Activated T-cell treated with anti-CD3 and anti-CD28 coated beads for 48 hours (primary cell): ENCODE data around the gene BABAM1.

Experiments used
- DNase-seq: peaks from one replicate; pipeline ENCODE4 v3.0.0-alpha.2; 2020; ENCODE audit warnings: low read depth

BABAM1 gene

GRCh38 chr19:17266975-17267788 lies at the start of gene BABAM1:
Gene BABAM1 (plus strand): TSS chr19:17267443. CDS start chr19:17268807, 1,364 bp downstream.
- DNase-seq: peak; percentile 89

DNA sequence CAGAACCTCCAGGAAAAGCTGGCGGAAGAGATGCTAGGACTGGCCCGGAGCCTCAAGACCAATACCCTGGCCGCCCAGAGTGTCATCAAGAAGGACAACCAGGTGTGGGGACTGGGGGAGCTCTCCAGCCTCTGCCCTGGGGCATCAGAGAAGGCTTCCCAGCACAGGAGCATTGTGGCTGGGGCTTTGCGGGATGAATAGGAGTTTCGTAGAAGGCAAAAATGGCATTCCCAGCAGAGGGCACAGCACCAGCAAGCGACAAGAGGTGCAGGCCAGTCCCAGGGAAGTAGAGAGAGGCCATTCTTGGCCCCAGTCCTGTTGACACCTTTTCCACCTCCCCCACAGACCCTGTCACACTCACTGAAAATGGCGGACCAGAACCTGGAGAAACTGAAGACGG lies 48.0 kb upstream of the BABAM1 start:
- DNase-seq: no peak

GRCh38 chr19:17220207-17220758 lies 47.0 kb upstream of the BABAM1 start:
- DNase-seq: no peak

DNA sequence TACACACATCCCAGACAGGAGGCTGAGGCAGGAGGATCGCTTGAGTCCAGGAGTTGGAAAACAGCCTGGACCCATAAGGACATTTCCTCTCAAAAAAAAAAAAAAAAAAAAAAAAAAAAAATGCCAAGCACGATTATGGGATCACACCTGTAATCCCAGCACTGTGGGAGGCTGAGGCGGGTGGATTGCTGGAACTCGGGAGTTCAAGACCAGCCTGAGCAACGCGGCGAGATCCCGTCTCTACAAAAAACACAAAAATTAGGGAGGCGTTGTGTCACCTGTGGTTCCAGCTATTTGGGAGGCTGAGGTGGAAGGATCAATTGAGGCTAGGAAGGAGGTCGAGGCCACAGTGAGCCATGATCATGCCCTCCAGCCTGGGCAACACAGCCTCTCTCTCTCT lies 42.2 kb upstream of the BABAM1 start:
- DNase-seq: no peak

DNA sequence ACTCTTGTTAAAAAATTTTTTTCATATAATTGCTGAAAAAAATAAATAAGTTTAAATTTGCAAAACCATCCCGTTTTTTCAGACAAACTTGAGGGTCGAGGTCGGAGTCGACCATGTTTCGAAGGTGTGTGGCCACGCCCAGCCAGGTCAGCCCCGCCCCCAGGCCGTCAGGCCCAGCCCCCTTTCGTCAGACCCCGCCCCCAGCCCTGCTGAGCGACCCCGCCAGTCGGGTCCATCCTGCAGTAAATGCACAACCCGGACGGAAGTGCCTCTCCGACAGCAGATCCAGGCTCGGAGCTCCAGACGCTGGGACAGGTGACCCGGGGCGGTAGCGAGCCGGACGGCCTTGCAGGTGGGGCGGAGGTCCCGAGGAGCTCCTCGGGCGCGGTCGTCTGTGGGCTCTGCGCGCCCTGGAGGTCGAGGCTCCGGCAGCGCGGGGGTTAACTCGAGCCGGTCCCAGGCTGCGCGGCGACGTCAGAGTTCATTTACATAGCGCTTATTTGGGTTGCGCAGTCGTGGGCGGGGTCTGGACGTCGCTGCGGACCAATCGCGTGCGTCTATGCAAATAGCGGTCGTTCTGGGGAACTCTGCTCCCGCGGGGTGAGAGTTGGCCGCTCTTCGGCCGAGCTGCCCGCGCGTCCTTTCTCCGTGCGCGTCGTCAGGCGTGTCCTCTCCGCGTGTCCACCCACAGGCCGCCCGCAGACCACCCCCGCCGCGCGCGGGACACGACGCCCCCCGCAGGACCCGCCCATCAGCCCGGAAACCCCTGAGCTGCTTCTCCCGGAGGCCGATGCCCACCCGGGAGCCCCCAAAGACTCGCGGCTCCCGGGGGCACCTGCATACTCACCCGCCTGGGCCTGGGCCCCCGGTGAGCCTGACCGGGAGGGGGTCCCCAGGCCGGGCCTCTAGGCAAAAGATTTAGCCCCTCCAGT lies 41.0 kb upstream of the BABAM1 start, which contains the start of gene OCEL1:
OCEL1 (plus strand) TSS at position 225 of the 932 bp plus-strand sequence; CDS start at position 247, 22 bp downstream.
- peak; percentile 94 for DNase-seq

GRCh38 chr19:17227798-17228367 lies 39.4 kb upstream of the BABAM1 start:
- DNase-seq: no peak

DNA sequence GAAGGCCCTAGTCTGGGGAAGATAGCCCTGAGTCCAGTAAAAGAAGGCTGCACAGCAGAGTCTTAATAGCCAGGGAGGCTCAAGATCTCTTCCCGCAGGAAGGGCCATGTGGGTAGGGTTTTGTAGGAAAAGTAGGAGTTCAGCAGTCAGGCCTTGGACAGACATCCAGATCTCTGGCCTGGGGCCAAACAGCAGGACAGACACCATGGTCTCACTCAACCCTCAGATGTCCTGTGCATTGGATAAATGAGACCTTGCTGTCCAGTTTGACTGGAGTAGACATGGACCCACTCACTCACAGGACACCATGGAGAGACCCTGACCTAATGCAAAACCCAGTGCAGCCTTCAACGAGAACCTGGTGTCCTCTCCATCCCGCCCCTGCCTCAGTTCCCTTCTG lies 37.4 kb upstream of the BABAM1 start:
- DNase-seq: no peak

DNA sequence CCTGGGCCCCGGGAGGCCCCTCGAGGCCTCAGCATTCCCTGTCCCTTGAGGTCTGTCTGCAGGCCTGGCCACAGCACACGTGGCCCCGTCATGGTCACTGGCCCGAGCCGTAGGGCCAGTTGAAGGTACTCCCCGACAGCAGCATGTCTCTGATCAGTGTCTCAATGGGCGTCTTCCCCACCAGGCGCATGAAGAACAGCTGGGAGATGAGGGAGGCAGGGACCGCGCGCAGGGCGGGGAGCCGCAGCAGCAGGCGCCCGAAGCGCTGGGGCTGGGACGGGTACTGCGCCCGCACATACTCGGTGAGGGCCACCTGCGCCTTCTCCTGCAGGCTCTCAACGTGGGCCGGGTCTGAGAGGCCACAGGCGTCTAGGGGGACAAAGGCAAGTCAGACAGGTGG lies 35.0 kb upstream of the BABAM1 start:
- no peak for DNase-seq

DNA sequence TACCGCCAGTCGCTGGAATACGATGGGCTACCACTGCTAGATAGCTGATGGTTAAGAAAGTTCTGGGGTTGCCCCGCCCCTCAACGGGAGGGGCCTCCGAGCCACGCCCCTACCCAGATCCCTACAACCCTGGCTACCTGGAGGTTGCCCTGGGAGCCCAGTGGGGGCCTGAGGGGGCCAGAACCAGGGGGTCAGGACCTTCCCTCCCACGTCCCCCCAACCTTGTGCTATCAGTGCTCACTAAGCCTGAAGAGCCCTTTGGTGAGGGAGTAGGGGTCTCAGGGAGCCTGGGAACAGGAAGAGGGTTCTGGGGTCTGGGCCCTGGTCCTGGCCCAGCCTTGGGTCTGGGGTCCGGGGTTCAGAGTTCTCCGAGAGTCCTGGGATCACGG lies 32.3 kb upstream of the BABAM1 start:
- peak; percentile 64 for DNase-seq

GRCh38 chr19:17235300-17235970 lies 31.8 kb upstream of the BABAM1 start:
- DNase-seq: peak; percentile 69

- DNase-seq: no peak
Observed at GRCh38 chr19:17235971-17236777, 31.1 kb upstream of the BABAM1 start.

DNA sequence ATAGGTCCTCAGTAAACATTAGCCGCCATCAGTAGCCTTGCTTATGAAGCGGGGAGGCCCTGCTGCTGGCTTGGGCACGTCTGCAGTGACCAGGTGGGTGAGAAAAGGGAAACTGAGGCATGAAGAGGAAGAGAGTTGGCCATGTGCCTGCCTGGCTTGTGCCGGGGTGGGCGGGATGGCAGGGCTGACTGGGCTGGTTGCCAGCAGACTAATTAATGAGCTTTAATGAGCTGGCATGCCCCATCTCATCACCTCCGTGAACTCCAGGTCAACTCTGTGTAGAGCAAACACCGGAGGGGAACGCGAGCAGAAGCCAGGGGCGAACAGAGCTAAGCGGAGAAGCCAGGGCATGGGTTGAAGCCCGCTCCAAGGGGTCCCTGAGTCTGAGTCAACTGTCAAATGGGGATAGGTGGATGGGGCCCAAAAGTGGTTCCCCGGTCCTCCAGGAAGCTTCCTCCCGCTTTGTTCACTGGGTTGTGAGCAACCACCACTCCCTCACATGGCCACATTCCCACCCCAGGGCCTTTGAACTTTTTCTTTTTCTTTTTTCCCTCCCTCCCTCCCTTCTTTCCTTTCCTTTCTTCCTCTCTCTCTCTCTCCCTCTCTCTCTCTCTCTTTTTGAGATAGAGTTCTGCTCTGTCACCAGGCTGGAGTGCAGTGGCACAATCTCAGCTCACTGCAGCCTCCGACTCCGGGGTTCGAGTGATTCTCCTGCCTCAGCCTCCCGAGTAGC lies 30.3 kb upstream of the BABAM1 start:
- DNase-seq: no peak

- no peak for DNase-seq
Observed at GRCh38 chr19:17237747-17238706, 29.2 kb upstream of the BABAM1 start.

DNA sequence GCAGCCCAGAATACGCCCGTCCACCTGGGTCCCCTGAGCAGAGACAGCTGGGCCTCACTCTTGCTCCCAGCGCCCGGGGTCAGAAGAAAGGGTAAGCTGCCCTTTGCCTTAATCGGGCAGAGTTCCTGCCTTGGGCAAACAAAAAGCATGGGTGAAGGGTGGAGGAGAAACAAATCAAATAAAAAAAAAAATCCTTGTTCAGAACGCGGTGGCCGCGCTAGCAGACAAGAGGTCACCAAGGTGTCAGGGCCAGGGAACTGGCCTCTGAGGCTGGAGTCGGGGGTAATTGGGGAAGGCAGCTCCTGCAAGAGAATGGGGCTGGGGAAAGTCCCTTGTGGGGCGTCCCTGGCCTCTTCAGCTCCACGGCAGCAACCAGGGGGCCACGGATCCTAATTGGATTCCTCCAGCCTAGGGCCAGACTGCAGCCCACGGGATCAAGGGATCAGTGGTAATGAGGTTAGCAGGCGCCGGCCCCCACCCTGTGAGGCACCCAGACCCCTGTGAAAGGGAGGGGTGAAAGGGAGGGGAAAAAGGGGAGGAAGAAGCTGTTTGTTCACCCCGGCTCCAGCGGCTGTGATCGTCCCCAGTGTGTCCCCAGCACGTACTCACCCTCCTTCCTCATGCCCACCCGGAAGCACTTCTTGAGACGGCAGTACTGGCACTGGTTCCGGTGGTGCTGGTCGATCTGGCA lies 27.0 kb upstream of the BABAM1 start:
- DNase-seq: no peak

GRCh38 chr19:17240826-17241399 lies 26.3 kb upstream of the BABAM1 start:
- DNase-seq: no peak

GRCh38 chr19:17242431-17243208 lies 24.6 kb upstream of the BABAM1 start:
- no peak for DNase-seq

- DNase-seq: no peak
Observed at GRCh38 chr19:17243211-17243829, 23.9 kb upstream of the BABAM1 start.
